Neural cell (in vitro differentiated cells): Measurements from ENCODE around the gene PEX3. TPM values are rescaled to one million over a fixed set of nuclear protein-coding genes. Genes with fewer than 3 reads are reported as not detected.

ENCODE experiments used
- H2AFZ ChIP-seq: fragments of 200-600, 300-800 bp; sonication (generic), shearing (Covaris generic); 2 replicates; pipeline ENCODE4 v1.6.0; 2014; ENCODE audit warnings: low read depth, mild to moderate bottlenecking, antibody characterized with exemption, low read length, moderate library complexity
- H3F3A ChIP-seq: fragments of 200-600 bp; shearing (Covaris generic); 2 replicates; pipeline ENCODE4 v1.6.1; 2016; ENCODE audit warnings: mild to moderate bottlenecking, moderate library complexity, mixed read lengths, antibody characterized with exemption, low read length; ENCODE audit not compliant: insufficient read depth, poor library complexity, severe bottlenecking
- H3K27ac ChIP-seq: fragments of 200-600, 300-800 bp; sonication (generic), shearing (Covaris generic); 2 replicates; pipeline ENCODE4 v1.5.1; 2014; ENCODE audit warnings: mild to moderate bottlenecking, low read length, moderate library complexity
- H3K27me3 ChIP-seq: fragments of 300-800, 200-600 bp; sonication (generic), shearing (Covaris generic); 2 replicates; pipeline ENCODE4 v1.6.0; 2014; ENCODE audit warnings: mild to moderate bottlenecking, low read depth, low read length, moderate library complexity; ENCODE audit not compliant: insufficient read depth
- H3K36me3 ChIP-seq: fragments of 300-800, 200-600 bp; sonication (generic), shearing (Covaris generic); 2 replicates; pipeline ENCODE4 v1.5.1; 2014; ENCODE audit warnings: mild to moderate bottlenecking, antibody characterized with exemption, low read length, moderate library complexity; ENCODE audit not compliant: insufficient read depth
- H3K4me2 ChIP-seq: fragments of 300-800, 200-600 bp; sonication (generic), shearing (Covaris generic); 2 replicates; pipeline ENCODE4 v1.6.0; 2014; ENCODE audit warnings: mild to moderate bottlenecking, low read length
- H3K4me3 ChIP-seq: fragments of 300-800, 200-600 bp; sonication (generic), shearing (Covaris generic); 2 replicates; pipeline ENCODE4 v1.5.1; 2014; ENCODE audit warnings: mild to moderate bottlenecking, low read length, moderate library complexity
- H3K79me2 ChIP-seq: fragments of 200-600 bp; shearing (Covaris generic); replicated peaks from 2 replicates; pipeline ENCODE4 v1.6.0; 2014; ENCODE audit warnings: mild to moderate bottlenecking, low read length, moderate library complexity; ENCODE audit not compliant: insufficient read depth
- H3K9ac ChIP-seq: fragments of 300-800, 200-600 bp; sonication (generic), shearing (Covaris generic); 2 replicates; pipeline ENCODE4 v1.6.1; 2016; ENCODE audit warnings: mild to moderate bottlenecking, low read length, mixed read lengths
- H3K9me2 ChIP-seq: fragments of 200-600 bp; shearing (Covaris generic); 2 replicates; pipeline ENCODE4 v1.6.1; 2016; ENCODE audit warnings: mild to moderate bottlenecking, low read length, mixed read lengths; ENCODE audit not compliant: insufficient read depth
- H3K9me3 ChIP-seq: fragments of 200-600, 300-800 bp; sonication (generic), shearing (Covaris generic); 2 replicates; pipeline ENCODE4 v1.6.1; 2016; ENCODE audit warnings: mild to moderate bottlenecking, mixed run types, low read length, moderate library complexity, mixed read lengths
- H4K20me1 ChIP-seq: fragments of 200-600 bp; shearing (Covaris generic); 2 replicates; pipeline ENCODE4 v1.6.1; 2016; ENCODE audit warnings: mild to moderate bottlenecking, mixed run types; ENCODE audit not compliant: insufficient read depth
- CTCF ChIP-seq: fragments of 450-650 bp; IDR thresholded peaks from 2 replicates; pipeline ENCODE4 v1.5.1; 2014; ENCODE audit warnings: antibody characterized with exemption, mild to moderate bottlenecking, moderate library complexity; ENCODE audit not compliant: poor library complexity, severe bottlenecking
- EP300 ChIP-seq: fragments of 450-650 bp; conservative IDR thresholded peaks from 2 replicates; pipeline ENCODE4 v1.6.1; 2014; ENCODE audit warnings: antibody characterized with exemption, mild to moderate bottlenecking, moderate library complexity; ENCODE audit not compliant: poor library complexity, severe bottlenecking
- EZH2 ChIP-seq: fragments of 200-600, 300-800 bp; shearing (Covaris generic), sonication (generic); IDR thresholded peaks from 2 replicates; pipeline ENCODE4 v1.6.1; 2014; ENCODE audit warnings: antibody characterized with exemption, low read length, borderline replicate concordance, mild to moderate bottlenecking; ENCODE audit not compliant: insufficient read depth, poor library complexity, severe bottlenecking
- MXI1 ChIP-seq: fragments of 450-650 bp; conservative IDR thresholded peaks from 2 replicates; pipeline ENCODE4 v1.6.1; 2014; ENCODE audit warnings: antibody characterized with exemption, mild to moderate bottlenecking; ENCODE audit not compliant: poor library complexity, severe bottlenecking
- POLR2AphosphoS5 ChIP-seq: IDR thresholded peaks from 2 replicates; pipeline ENCODE4 v1.6.1; 2012
- RAD21 ChIP-seq: fragments of 450-650 bp; conservative IDR thresholded peaks from 2 replicates; pipeline ENCODE4 v1.6.1; 2014; ENCODE audit warnings: antibody characterized with exemption, mild to moderate bottlenecking, moderate library complexity
- REST ChIP-seq: IDR thresholded peaks from 2 replicates; pipeline ENCODE4 v1.6.1; 2012; ENCODE audit warnings: borderline replicate concordance
- SMC3 ChIP-seq: fragments of 450-650 bp; conservative IDR thresholded peaks from 2 replicates; pipeline ENCODE4 v1.6.1; 2014; ENCODE audit warnings: antibody characterized with exemption, mild to moderate bottlenecking, moderate library complexity; ENCODE audit not compliant: poor library complexity
- TAF1 ChIP-seq: IDR thresholded peaks from 2 replicates; pipeline ENCODE4 v1.6.1; 2012; ENCODE audit warnings: low read depth
- polyA plus RNA-seq: library from polyadenylated mRNA; depleted of rRNA; stranded (reverse); fragments of >200 nt; gene quantifications from 2 replicates; pipeline ENCODE4 v1.2.3, GENCODE V29; 2014

Gene PEX3
- polyA plus RNA-seq, 1 donor from 2014 or later, result 37.9 TPM

- TF ChIP-seq REST, result no peak
These were observed 35.8 kb upstream of the PEX3 start (continued) for GRCh38 chr6:143414769-143415168.

GRCh38 chr6:143419526-143419925, 31.1 kb upstream of the PEX3 start:
- H3K27ac ChIP-seq, result no peak overlapping the region

More at GRCh38 chr6:143419526-143419925, 31.1 kb upstream of the PEX3 start:
- no peaks in the 10 kb centered on the region for H3K9me2 ChIP-seq
- no peaks in the 10 kb centered on the region for H4K20me1 ChIP-seq
- no peak overlapping the region for H2AFZ ChIP-seq
- no peak overlapping the region for H3K4me2 ChIP-seq
- H3K36me3 ChIP-seq, result no peaks in the 10 kb centered on the region
- no peaks in the 10 kb centered on the region for H3K27me3 ChIP-seq
- H3K9ac ChIP-seq, result no peak overlapping the region
- H3K9me3 ChIP-seq, result no peaks in the 10 kb centered on the region
- TF ChIP-seq REST (no peak), CTCF (no peak), EP300 (no peak), RAD21 (no peak), MXI1 (no peak), EZH2 (no peak), SMC3 (no peak), POLR2AphosphoS5 (no peak), TAF1 (no peak)
- H3K79me2 ChIP-seq, result no peaks in the 10 kb centered on the region
- H3F3A ChIP-seq, result no peaks in the 10 kb centered on the region
- H3K4me3 ChIP-seq, result no peak overlapping the region
